ENCODE data around the gene ANGPTL7.
"Not testable (repeated sequence)": the region's sequence is repeated elsewhere in the genome, so short reads cannot be mapped to it uniquely, and the experiment has no call there.

ANGPTL7 gene

GRCh38 chr1:11168731-11169130 is 20.4 kb upstream of the ANGPTL7 start:
- DNase-seq (ENCODE audit: insufficient read length, low spot score) (no peak), FAIRE-seq (no peak)
- no peak for TF ChIP-seq TAF1 (IDR thresholded peaks at IDR 0.05; ENCODE audit: low read depth, low read length)
- TF ChIP-seq POU2F2 (IDR thresholded peaks at IDR 0.05; ENCODE audit: low read depth, low read length): no peak
- TF ChIP-seq PAX5 (IDR thresholded peaks at IDR 0.05; ENCODE audit: insufficient read depth, low read length, severe bottlenecking): no peak
- TF ChIP-seq POLR2A (IDR thresholded peaks at IDR 0.05; ENCODE audit: low read depth, low read length): no peak
- no peak for TF ChIP-seq SPI1 (IDR thresholded peaks at IDR 0.05; ENCODE audit: low read depth, low read length)
- no peak for TF ChIP-seq POLR2AphosphoS5 (IDR thresholded peaks at IDR 0.05; ENCODE audit: low read depth, low read length)

- TF ChIP-seq POLR2AphosphoS5 (IDR thresholded peaks at IDR 0.05; ENCODE audit: low read depth, low read length): no peak
- FAIRE-seq: no peak
- no peak for DNase-seq (ENCODE audit: insufficient read length, low spot score)
Observed at GRCh38 chr1:11169202-11169601, 20.0 kb upstream of the ANGPTL7 start.

GRCh38 chr1:11170102-11170501 is 19.1 kb upstream of the ANGPTL7 start:
- no peak for FAIRE-seq
- no peak for DNase-seq (ENCODE audit: insufficient read length, low spot score)

GRCh38 chr1:11174261-11174942 is 14.8 kb upstream of the ANGPTL7 start:
- TF ChIP-seq POLR2A (IDR thresholded peaks at IDR 0.05; ENCODE audit: low read depth, low read length) (no peak), PAX5 (IDR thresholded peaks at IDR 0.05; ENCODE audit: insufficient read depth, low read length, severe bottlenecking) (no peak), TAF1 (IDR thresholded peaks at IDR 0.05; ENCODE audit: low read depth, low read length) (no peak)
- FAIRE-seq (no peak), DNase-seq (ENCODE audit: insufficient read length, low spot score) (no peak)

More at GRCh38 chr1:11170102-11170501, 19.1 kb upstream of the ANGPTL7 start:
- TF ChIP-seq POU2F2 (IDR thresholded peaks at IDR 0.05; ENCODE audit: low read depth, low read length): no peak
- no peak for TF ChIP-seq POLR2AphosphoS5 (IDR thresholded peaks at IDR 0.05; ENCODE audit: low read depth, low read length)
- no peak for TF ChIP-seq POLR2A (IDR thresholded peaks at IDR 0.05; ENCODE audit: low read depth, low read length)
- TF ChIP-seq SPI1 (IDR thresholded peaks at IDR 0.05; ENCODE audit: low read depth, low read length): no peak
- no peak for TF ChIP-seq PAX5 (IDR thresholded peaks at IDR 0.05; ENCODE audit: insufficient read depth, low read length, severe bottlenecking)
- TF ChIP-seq TAF1 (IDR thresholded peaks at IDR 0.05; ENCODE audit: low read depth, low read length): no peak

- TF ChIP-seq POLR2AphosphoS5 (IDR thresholded peaks at IDR 0.05; ENCODE audit: low read depth, low read length) (no peak), SPI1 (IDR thresholded peaks at IDR 0.05; ENCODE audit: low read depth, low read length) (no peak), TAF1 (IDR thresholded peaks at IDR 0.05; ENCODE audit: low read depth, low read length) (no peak), PAX5 (IDR thresholded peaks at IDR 0.05; ENCODE audit: insufficient read depth, low read length, severe bottlenecking) (no peak)
- no peak for FAIRE-seq
- DNase-seq (ENCODE audit: insufficient read length, low spot score): no peak
Observed at GRCh38 chr1:11175461-11175860, 13.7 kb upstream of the ANGPTL7 start.

GRCh38 chr1:11176081-11176706 is 13.0 kb upstream of the ANGPTL7 start:
- no peak for TF ChIP-seq POLR2A (IDR thresholded peaks at IDR 0.05; ENCODE audit: low read depth, low read length)
- TF ChIP-seq PAX5 (IDR thresholded peaks at IDR 0.05; ENCODE audit: insufficient read depth, low read length, severe bottlenecking): no peak
- no peak for TF ChIP-seq SPI1 (IDR thresholded peaks at IDR 0.05; ENCODE audit: low read depth, low read length)
- TF ChIP-seq POLR2AphosphoS5 (IDR thresholded peaks at IDR 0.05; ENCODE audit: low read depth, low read length): no peak
- no peak for TF ChIP-seq TAF1 (IDR thresholded peaks at IDR 0.05; ENCODE audit: low read depth, low read length)
- no peak for TF ChIP-seq POU2F2 (IDR thresholded peaks at IDR 0.05; ENCODE audit: low read depth, low read length)
- no peak for DNase-seq (ENCODE audit: insufficient read length, low spot score)
- FAIRE-seq: no peak

GRCh38 chr1:11178021-11179015 is 10.8 kb upstream of the ANGPTL7 start:
- FAIRE-seq (no peak), DNase-seq (ENCODE audit: insufficient read length, low spot score) (no peak)
- TF ChIP-seq POLR2AphosphoS5 (IDR thresholded peaks at IDR 0.05; ENCODE audit: low read depth, low read length) (no peak), TAF1 (IDR thresholded peaks at IDR 0.05; ENCODE audit: low read depth, low read length) (no peak), SPI1 (IDR thresholded peaks at IDR 0.05; ENCODE audit: low read depth, low read length) (no peak), PAX5 (IDR thresholded peaks at IDR 0.05; ENCODE audit: insufficient read depth, low read length, severe bottlenecking) (no peak), POLR2A (IDR thresholded peaks at IDR 0.05; ENCODE audit: low read depth, low read length) (no peak), POU2F2 (IDR thresholded peaks at IDR 0.05; ENCODE audit: low read depth, low read length) (no peak)

GRCh38 chr1:11179125-11179524 is 10.0 kb upstream of the ANGPTL7 start:
- DNase-seq (ENCODE audit: insufficient read length, low spot score) (no peak), FAIRE-seq (no peak)
- TF ChIP-seq POU2F2 (IDR thresholded peaks at IDR 0.05; ENCODE audit: low read depth, low read length) (no peak), TAF1 (IDR thresholded peaks at IDR 0.05; ENCODE audit: low read depth, low read length) (no peak), POLR2AphosphoS5 (IDR thresholded peaks at IDR 0.05; ENCODE audit: low read depth, low read length) (no peak), SPI1 (IDR thresholded peaks at IDR 0.05; ENCODE audit: low read depth, low read length) (no peak), PAX5 (IDR thresholded peaks at IDR 0.05; ENCODE audit: insufficient read depth, low read length, severe bottlenecking) (no peak), POLR2A (IDR thresholded peaks at IDR 0.05; ENCODE audit: low read depth, low read length) (no peak)

GRCh38 chr1:11179749-11180148 is 9.4 kb upstream of the ANGPTL7 start:
- FAIRE-seq; DNase-seq (ENCODE audit: insufficient read length, low spot score): not testable (repeated sequence)

All from GM12891 (cell line).